GM18858 (cell line): Measurements from ENCODE around the gene DCLK2.

Source experiments
- ATAC-seq: cut with Tn5 transposase; IDR thresholded peaks from one replicate; pipeline ENCODE4 v1.9.1; 2021; ENCODE audit not compliant: unreplicated experiment

The DCLK2 gene

GRCh38 chr4:150068300-150068960 lies 9.8 kb upstream of the DCLK2 start:
- no peak for ATAC-seq

- ATAC-seq, result no peak
Observed at GRCh38 chr4:150069353-150069752, 8.9 kb upstream of the DCLK2 start.

- ATAC-seq, result no peak
Observed at GRCh38 chr4:150070464-150071170, 7.6 kb upstream of the DCLK2 start.

GRCh38 chr4:150072471-150072870 lies 5.8 kb upstream of the DCLK2 start:
- ATAC-seq, result no peak

- ATAC-seq, result no peak
Observed at GRCh38 chr4:150072906-150073714, 5.1 kb upstream of the DCLK2 start.

- no peak for ATAC-seq
Observed at GRCh38 chr4:150074064-150074463, 4.2 kb upstream of the DCLK2 start.

GRCh38 chr4:150078579-150079080 lies 385 bp downstream of the DCLK2 start:
- ATAC-seq, result no peak

- ATAC-seq, result no peak
Observed at GRCh38 chr4:150079081-150079581, 886 bp downstream of the DCLK2 start.

GRCh38 chr4:150080337-150080736 lies 2.1 kb downstream of the DCLK2 start:
- ATAC-seq, result no peak

GRCh38 chr4:150080875-150081274 lies 2.6 kb downstream of the DCLK2 start:
- ATAC-seq, result no peak

GRCh38 chr4:150082241-150082640 lies 4.0 kb downstream of the DCLK2 start:
- ATAC-seq, result peak; percentile 93

GRCh38 chr4:150087006-150087405 lies 8.8 kb downstream of the DCLK2 start:
- no peak for ATAC-seq

- no peak for ATAC-seq
Observed at GRCh38 chr4:150089732-150090131, 11.5 kb downstream of the DCLK2 start.

- no peak for ATAC-seq
Observed at GRCh38 chr4:150090836-150091235, 12.6 kb downstream of the DCLK2 start.

- ATAC-seq, result no peak
Observed at GRCh38 chr4:150094676-150095075, 16.4 kb downstream of the DCLK2 start.

- no peak for ATAC-seq
Observed at GRCh38 chr4:150096625-150097024, 18.4 kb downstream of the DCLK2 start.

- ATAC-seq, result no peak
Observed at GRCh38 chr4:150098214-150098613, 20.0 kb downstream of the DCLK2 start.

- no peak for ATAC-seq
Observed at GRCh38 chr4:150104404-150105027, 26.3 kb downstream of the DCLK2 start.

GRCh38 chr4:150106886-150107285 lies 28.6 kb downstream of the DCLK2 start:
- no peak for ATAC-seq

GRCh38 chr4:150108691-150109090 lies 30.4 kb downstream of the DCLK2 start:
- no peak for ATAC-seq

- ATAC-seq, result no peak
Observed at GRCh38 chr4:150114641-150115040, 36.4 kb downstream of the DCLK2 start.
